PC-3 (cell line): Measurements from ENCODE around the gene GRIA1. TPM values are rescaled to one million over a fixed set of nuclear protein-coding genes. Genes with fewer than 3 reads are reported as not detected.

Experiments
- ATAC-seq: fragments of 200-7000 bp; cut with Tn5 transposase; 2 replicates; pipeline ENCODE4 v1.9.1; 2020; ENCODE audit warnings: mild to moderate bottlenecking, moderate library complexity
- BruUV-seq: library from RNA; stranded (reverse); fragments of 400-500 nt; replicated peaks from 2 replicates; lab custom pipeline; 2021; lab: Mats Ljungman, UMichigan
- CTCF ChIA-PET: fragments of 300-600 bp; sonication (Branson Sonifier 250); formaldehyde crosslinking; loops from one replicate; lab custom pipeline; 2022; ENCODE audit warnings: antibody characterized with exemption; lab: Charles Lee
- POLR2A ChIA-PET: fragments of 300-600 bp; sonication (Branson Sonifier 250); formaldehyde crosslinking; loops from one replicate; lab custom pipeline; 2022; ENCODE audit warnings: antibody characterized with exemption; ENCODE audit not compliant: unreplicated experiment; lab: Charles Lee
- DNase-seq: peaks from one replicate; pipeline ENCODE4 v3.0.0-alpha.2; 2015
- H2AFZ ChIP-seq: fragments of 300-600 bp; sonication (generic); 2 replicates; pipeline ENCODE4 v1.6.0; 2016; ENCODE audit warnings: antibody characterized with exemption, low read length
- H3F3A ChIP-seq: fragments of 300-600 bp; sonication (generic); one replicate; pipeline ENCODE4 v1.6.0; 2017; ENCODE audit warnings: antibody characterized with exemption, low read length, control low read depth, mild to moderate bottlenecking; ENCODE audit not compliant: unreplicated experiment
- H3K27ac ChIP-seq: fragments of 300-600 bp; sonication (generic); 2 replicates; pipeline ENCODE4 v1.5.1; 2016; ENCODE audit warnings: mild to moderate bottlenecking, low read length
- H3K27me3 ChIP-seq: fragments of 300-600 bp; sonication (generic); 2 replicates; pipeline ENCODE4 v1.6.1; 2016; ENCODE audit warnings: low read length, mixed read lengths
- H3K36me3 ChIP-seq: fragments of 300-600 bp; sonication (generic); 2 replicates; pipeline ENCODE4 v1.6.1; 2016; ENCODE audit warnings: low read depth, mixed run types, low read length, mixed read lengths
- H3K4me1 ChIP-seq: fragments of 300-600 bp; sonication (generic); 2 replicates; pipeline ENCODE4 v1.5.1; 2016; ENCODE audit warnings: low read length; ENCODE audit not compliant: insufficient read depth
- H3K4me2 ChIP-seq: fragments of 300-600 bp; sonication (generic); 2 replicates; pipeline ENCODE4 v1.6.0; 2016; ENCODE audit warnings: low read length
- H3K4me3 ChIP-seq: fragments of 300-600 bp; sonication (generic); 2 replicates; pipeline ENCODE4 v1.5.1; 2016; ENCODE audit warnings: mild to moderate bottlenecking, low read length, mixed read lengths
- H3K79me2 ChIP-seq: fragments of 300-600 bp; sonication (generic); 2 replicates; pipeline ENCODE4 v1.6.1; 2017; ENCODE audit warnings: low read length, mixed read lengths
- H3K9ac ChIP-seq: fragments of 300-600 bp; sonication (generic); 2 replicates; pipeline ENCODE4 v1.6.0; 2016; ENCODE audit warnings: mild to moderate bottlenecking, low read length
- H3K9me2 ChIP-seq: fragments of 300-600 bp; sonication (generic); replicated peaks from 2 replicates; pipeline ENCODE4 v1.6.1; 2016; ENCODE audit warnings: mixed run types, low read length, mixed read lengths
- H3K9me3 ChIP-seq: fragments of 300-600 bp; sonication (generic); 2 replicates; pipeline ENCODE4 v1.6.1; 2016; ENCODE audit warnings: low read length, mixed read lengths
- H4K20me1 ChIP-seq: fragments of 300-600 bp; sonication (generic); 2 replicates; pipeline ENCODE4 v1.6.1; 2016; ENCODE audit warnings: low read length, mixed read lengths
- CTCF ChIP-seq: fragments of 300-600 bp; sonication (generic); conservative IDR thresholded peaks from 2 replicates; pipeline ENCODE4 v1.5.1; 2017; ENCODE audit warnings: antibody characterized with exemption, low read depth, mild to moderate bottlenecking, low read length
- EZH2 ChIP-seq: fragments of 300-600 bp; sonication (generic); IDR thresholded peaks from one replicate; pipeline ENCODE4 v1.6.1; 2017; ENCODE audit warnings: antibody characterized with exemption, mild to moderate bottlenecking, low read length; ENCODE audit not compliant: unreplicated experiment
- EZH2phosphoT487 ChIP-seq: fragments of 300-600 bp; sonication (generic); IDR thresholded peaks from 2 replicates; pipeline ENCODE4 v1.6.1; 2018; ENCODE audit warnings: mild to moderate bottlenecking, antibody characterized with exemption, low read length, borderline replicate concordance
- intact Hi-C: fragments of 100-400 bp; cut with micrococcal nuclease; formaldehyde crosslinking; loops from 2 replicates; pipeline ENCODE4 v1.9.0; 2023
- total RNA-seq: library from RNA; depleted of rRNA; stranded (reverse); fragments of >200 nt; gene quantifications from 2 replicates; pipeline ENCODE4 v1.2.3, GENCODE V29; 2014

Gene GRIA1
- total RNA-seq, 1 experiment from 2014 or later = not detected

GRCh38 chr5:153782589-153783361 is 292.3 kb downstream of the GRIA1 start:
- H3K4me2 ChIP-seq = no peak overlapping the region
- no peak for ATAC-seq
- no peak overlapping the region for H3K27ac ChIP-seq

GRCh38 chr5:153783362-153783658 is 292.8 kb downstream of the GRIA1 start:
- H3K9ac ChIP-seq = no peak overlapping the region
- H3K27me3 ChIP-seq = 0 out of 2 replicates have a peak, but pooled peaks cover 8% of the 10 kb centered on the region
- H3K4me2 ChIP-seq = no peak overlapping the region
- H3K9me3 ChIP-seq = no peaks in the 10 kb centered on the region
- CTCF ChIA-PET = no interaction called here
- H3K36me3 ChIP-seq = no peaks in the 10 kb centered on the region
- H3K9me2 ChIP-seq = no peaks in the 10 kb centered on the region
- intact Hi-C loops = no loop called here
- H3K4me3 ChIP-seq = no peak overlapping the region
- H4K20me1 ChIP-seq = no peaks in the 10 kb centered on the region
- H3K4me1 ChIP-seq = no peaks in the 10 kb centered on the region
- no peaks in the 10 kb centered on the region for H3K79me2 ChIP-seq
- BruUV-seq = no TSS peak
- POLR2A ChIA-PET = no interaction called here
- DNase-seq = no peak
- H2AFZ ChIP-seq = no peak overlapping the region
- no peaks in the 10 kb centered on the region for H3F3A ChIP-seq
- H3K27ac ChIP-seq = no peak overlapping the region
- TF ChIP-seq EZH2phosphoT487 = no peak
- TF ChIP-seq CTCF = no peak
- no peak for TF ChIP-seq EZH2
- ATAC-seq = no peak

More at GRCh38 chr5:153782589-153783361, 292.3 kb downstream of the GRIA1 start:
- H3K9ac ChIP-seq = no peak overlapping the region
- H3F3A ChIP-seq = no peaks in the 10 kb centered on the region
- no peaks in the 10 kb centered on the region for H3K79me2 ChIP-seq
- no peak for DNase-seq
- POLR2A ChIA-PET = no interaction called here
- CTCF ChIA-PET = no interaction called here
- H3K9me3 ChIP-seq = no peaks in the 10 kb centered on the region
- TF ChIP-seq CTCF = no peak
- TF ChIP-seq EZH2 = no peak
- TF ChIP-seq EZH2phosphoT487 = no peak
- no peak overlapping the region for H2AFZ ChIP-seq
- H3K4me1 ChIP-seq = no peaks in the 10 kb centered on the region
- no peaks in the 10 kb centered on the region for H3K36me3 ChIP-seq
- intact Hi-C loops = no loop called here
- H3K27me3 ChIP-seq = 0 out of 2 replicates have a peak, but pooled peaks cover 8% of the 10 kb centered on the region
- no TSS peak for BruUV-seq
- H3K4me3 ChIP-seq = no peak overlapping the region
- no peaks in the 10 kb centered on the region for H4K20me1 ChIP-seq
- no peaks in the 10 kb centered on the region for H3K9me2 ChIP-seq

GRCh38 chr5:153784277-153784676 is 293.8 kb downstream of the GRIA1 start:
- H3K4me3 ChIP-seq = no peak overlapping the region
- H3K79me2 ChIP-seq = no peaks in the 10 kb centered on the region
- H3K27me3 ChIP-seq = 0 out of 2 replicates have a peak, but pooled peaks cover 8% of the 10 kb centered on the region
- no peaks in the 10 kb centered on the region for H3K36me3 ChIP-seq
- intact Hi-C loops = no loop called here
- ChIA-PET POLR2A (no interaction called here), CTCF (no interaction called here)
- no peaks in the 10 kb centered on the region for H3K4me1 ChIP-seq
- H3K9ac ChIP-seq = no peak overlapping the region
- DNase-seq (no peak), ATAC-seq (no peak)
- H3K9me2 ChIP-seq = no peaks in the 10 kb centered on the region
- no peak overlapping the region for H3K4me2 ChIP-seq
- H3K27ac ChIP-seq = no peak overlapping the region
- no peaks in the 10 kb centered on the region for H3K9me3 ChIP-seq
- TF ChIP-seq EZH2 (no peak), CTCF (no peak), EZH2phosphoT487 (no peak)
- H3F3A ChIP-seq = no peaks in the 10 kb centered on the region
- H4K20me1 ChIP-seq = no peaks in the 10 kb centered on the region
- no TSS peak for BruUV-seq
- H2AFZ ChIP-seq = no peak overlapping the region
